AG09309 (cell line): ENCODE data around the gene GZMH.
"Not testable (repeated sequence)": the region's sequence is repeated elsewhere in the genome, so short reads cannot be mapped to it uniquely, and the experiment has no call there.

Experiments
- DNase-seq: peaks from one replicate; pipeline ENCODE4 v3.0.0-alpha.2; 2010; ENCODE audit warnings: low read depth
- H3K4me3 ChIP-seq: 2 replicates; pipeline ENCODE4 v1.5.1; 2011; ENCODE audit warnings: mild to moderate bottlenecking, low read depth, low read length, moderate library complexity; ENCODE audit not compliant: control insufficient read depth
- TF ChIP-seq, protein P1 (sequence below): IDR thresholded peaks from 2 replicates; pipeline ENCODE4 v1.5.1; 2011; ENCODE audit warnings: mild to moderate bottlenecking, low read depth, low read length, inconsistent platforms; ENCODE audit not compliant: insufficient read depth, control insufficient read depth; ENCODE audit errors: missing control alignments

The GZMH gene, protein sequence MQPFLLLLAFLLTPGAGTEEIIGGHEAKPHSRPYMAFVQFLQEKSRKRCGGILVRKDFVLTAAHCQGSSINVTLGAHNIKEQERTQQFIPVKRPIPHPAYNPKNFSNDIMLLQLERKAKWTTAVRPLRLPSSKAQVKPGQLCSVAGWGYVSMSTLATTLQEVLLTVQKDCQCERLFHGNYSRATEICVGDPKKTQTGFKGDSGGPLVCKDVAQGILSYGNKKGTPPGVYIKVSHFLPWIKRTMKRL

GRCh38 chr14:24609655-24610344 is at the start of gene GZMH:
Gene GZMH, minus strand, starts transcription at chr14:24609685. Its CDS starts 72 bp downstream, at chr14:24609613.
- TF ChIP-seq, protein P1, sequence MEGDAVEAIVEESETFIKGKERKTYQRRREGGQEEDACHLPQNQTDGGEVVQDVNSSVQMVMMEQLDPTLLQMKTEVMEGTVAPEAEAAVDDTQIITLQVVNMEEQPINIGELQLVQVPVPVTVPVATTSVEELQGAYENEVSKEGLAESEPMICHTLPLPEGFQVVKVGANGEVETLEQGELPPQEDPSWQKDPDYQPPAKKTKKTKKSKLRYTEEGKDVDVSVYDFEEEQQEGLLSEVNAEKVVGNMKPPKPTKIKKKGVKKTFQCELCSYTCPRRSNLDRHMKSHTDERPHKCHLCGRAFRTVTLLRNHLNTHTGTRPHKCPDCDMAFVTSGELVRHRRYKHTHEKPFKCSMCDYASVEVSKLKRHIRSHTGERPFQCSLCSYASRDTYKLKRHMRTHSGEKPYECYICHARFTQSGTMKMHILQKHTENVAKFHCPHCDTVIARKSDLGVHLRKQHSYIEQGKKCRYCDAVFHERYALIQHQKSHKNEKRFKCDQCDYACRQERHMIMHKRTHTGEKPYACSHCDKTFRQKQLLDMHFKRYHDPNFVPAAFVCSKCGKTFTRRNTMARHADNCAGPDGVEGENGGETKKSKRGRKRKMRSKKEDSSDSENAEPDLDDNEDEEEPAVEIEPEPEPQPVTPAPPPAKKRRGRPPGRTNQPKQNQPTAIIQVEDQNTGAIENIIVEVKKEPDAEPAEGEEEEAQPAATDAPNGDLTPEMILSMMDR = no peak
- no peak for DNase-seq
- H3K4me3 ChIP-seq = no peak within 1 kb of the TSS

DNA sequence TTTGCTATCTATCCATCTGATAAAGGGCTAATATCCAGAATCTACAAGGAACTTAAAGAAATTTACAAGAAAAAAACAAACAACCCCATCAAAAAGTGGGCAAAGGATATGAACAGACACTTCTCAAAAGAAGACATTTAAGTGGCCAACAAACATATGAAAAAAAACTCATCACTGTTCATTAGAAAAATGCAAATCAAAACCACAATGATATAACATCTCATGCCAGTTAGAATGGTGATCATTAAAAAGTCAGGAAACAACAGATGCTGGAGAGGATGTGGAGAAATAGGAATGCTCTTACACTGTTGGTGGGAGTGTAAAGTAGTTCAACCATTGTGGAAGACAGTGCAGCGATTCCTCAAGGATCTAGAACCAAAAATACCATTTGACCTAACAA is 38.9 kb upstream of the GZMH start:
- H3K4me3 ChIP-seq, DNase-seq: not testable (repeated sequence)

DNA sequence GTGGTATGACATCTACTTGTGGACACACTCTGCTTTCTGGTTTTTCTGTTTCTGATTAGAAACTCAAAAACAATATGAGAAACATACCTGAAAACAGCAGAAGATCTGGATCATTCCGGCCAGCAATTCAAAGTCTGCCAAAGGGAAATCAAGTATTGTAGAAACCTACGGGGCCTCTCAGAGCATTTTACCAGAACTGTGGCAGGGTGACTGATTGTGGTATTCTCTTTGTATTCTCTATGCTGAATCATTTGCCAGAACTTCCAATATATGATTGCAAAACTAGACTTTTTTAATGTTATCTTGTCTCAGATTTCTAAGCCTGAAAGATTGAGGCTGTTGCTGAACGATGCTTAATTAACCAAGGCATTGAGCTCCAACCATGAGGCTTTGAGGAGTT is 30.4 kb upstream of the GZMH start:
- no peak for DNase-seq
- TF ChIP-seq, protein P1 = no peak
- H3K4me3 ChIP-seq = no peak overlapping the region

- DNase-seq = no peak
- TF ChIP-seq, protein P1 = no peak
- H3K4me3 ChIP-seq = no peak overlapping the region
These were observed 29.8 kb upstream of the GZMH start for GRCh38 chr14:24639270-24639669.

GRCh38 chr14:24634158-24634557 is 24.7 kb upstream of the GZMH start, which contains the start of gene GZMB:
Gene GZMB, minus strand, starts transcription at chr14:24634190. Its CDS starts 30 bp downstream, at chr14:24634160.
- no peak for DNase-seq
- TF ChIP-seq, protein P1 = no peak

GRCh38 chr14:24633353-24633752 is 23.9 kb upstream of the GZMH start:
- TF ChIP-seq, protein P1 = no peak
- DNase-seq = no peak

More at GRCh38 chr14:24634158-24634557, 24.7 kb upstream of the GZMH start, which contains the start of gene GZMB:
- no peak within 1 kb of the TSS for H3K4me3 ChIP-seq

DNA sequence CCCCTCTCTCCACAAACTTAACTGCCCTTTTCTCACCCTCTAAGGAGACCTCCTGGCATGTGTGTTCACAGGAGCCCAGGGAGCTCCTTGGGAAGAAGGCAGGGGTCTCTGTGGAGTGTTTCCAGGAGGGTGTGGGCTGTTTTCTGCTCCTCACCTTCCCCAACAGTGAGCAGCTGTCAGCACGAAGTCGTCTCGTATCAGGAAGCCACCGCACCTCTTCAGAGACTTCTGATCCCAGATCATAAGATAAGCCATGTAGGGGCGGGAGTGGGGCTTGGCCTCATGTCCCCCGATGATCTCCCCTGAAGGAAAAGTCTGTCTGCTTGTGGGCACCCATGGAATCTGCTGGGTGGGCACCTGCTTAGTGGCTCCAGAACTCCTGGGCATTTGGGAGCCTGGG is 23.3 kb upstream of the GZMH start:
- TF ChIP-seq, protein P1 = no peak
- DNase-seq = no peak
- no peak overlapping the region for H3K4me3 ChIP-seq

More at GRCh38 chr14:24633353-24633752, 23.9 kb upstream of the GZMH start:
- H3K4me3 ChIP-seq = no peak overlapping the region
